Panc1 (cell line): ENCODE results near the gene RLN3. TPM values are rescaled to one million over a fixed set of nuclear protein-coding genes. Genes with fewer than 3 reads are reported as not detected.

Experiments used
- ATAC-seq: fragments of 200-7000 bp; cut with Tn5 transposase; 2 replicates; pipeline ENCODE4 v1.9.1; 2020; ENCODE audit warnings: mild to moderate bottlenecking, moderate library complexity
- BruUV-seq: library from RNA; stranded (reverse); fragments of 400-500 nt; replicated peaks from 2 replicates; lab custom pipeline; 2021; lab: Mats Ljungman, UMichigan
- CTCF ChIA-PET: fragments of 300-600 bp; sonication (Branson Sonifier 250); formaldehyde crosslinking; loops from one replicate; lab custom pipeline; 2022; ENCODE audit warnings: antibody characterized with exemption; lab: Charles Lee
- POLR2A ChIA-PET: fragments of 300-600 bp; sonication (Branson Sonifier 250); formaldehyde crosslinking; loops from one replicate; lab custom pipeline; 2022; ENCODE audit warnings: antibody characterized with exemption; lab: Charles Lee
- DNase-seq: peaks from one replicate; pipeline ENCODE4 v3.0.0-alpha.2; 2010; ENCODE audit warnings: low read depth, low spot score
- H3K27ac ChIP-seq: 2 replicates; pipeline ENCODE4 v1.5.1; 2011; ENCODE audit warnings: mild to moderate bottlenecking, low read length, inconsistent platforms
- H3K27me3 ChIP-seq: fragments of 200-500 bp; sonication (Bioruptor generic); 2 replicates; pipeline ENCODE4 v1.6.0; 2014; ENCODE audit warnings: low read length, inconsistent platforms; ENCODE audit not compliant: control insufficient read depth, insufficient read depth
- H3K36me3 ChIP-seq: fragments of 200-500 bp; sonication (Bioruptor generic); 2 replicates; pipeline ENCODE4 v1.5.1; 2014; ENCODE audit warnings: inconsistent platforms, mild to moderate bottlenecking, low read length, moderate library complexity; ENCODE audit not compliant: control insufficient read depth, insufficient read depth
- H3K4me1 ChIP-seq: 2 replicates; pipeline ENCODE4 v1.5.1; 2011; ENCODE audit warnings: inconsistent platforms, mild to moderate bottlenecking, low read length, moderate library complexity; ENCODE audit not compliant: control insufficient read depth, insufficient read depth
- H3K4me3 ChIP-seq, 2 experiments: 2 replicates each; pipeline ENCODE4 v1.5.1; 2011 to 2012; ENCODE audit warnings: low read depth in 2 of 2, low read length in 2 of 2, mild to moderate bottlenecking in 2 of 2, inconsistent platforms in 1 of 2, moderate library complexity in 1 of 2
- H3K9me3 ChIP-seq: fragments of 200-500 bp; sonication (Bioruptor generic); 2 replicates; pipeline ENCODE4 v1.5.1; 2014; ENCODE audit warnings: low read depth, mild to moderate bottlenecking, inconsistent platforms, low read length, moderate library complexity; ENCODE audit not compliant: control insufficient read depth, insufficient read depth
- POLR2AphosphoS5 ChIP-seq: IDR thresholded peaks from 2 replicates; pipeline ENCODE4 v1.6.1; 2012; ENCODE audit warnings: mild to moderate bottlenecking, low read depth, low read length, moderate library complexity
- SIN3A ChIP-seq: IDR thresholded peaks from 2 replicates; pipeline ENCODE4 v1.6.1; 2012; ENCODE audit warnings: low read depth, mild to moderate bottlenecking, low read length, moderate library complexity, borderline replicate concordance; ENCODE audit not compliant: insufficient read depth
- TCF7L2 ChIP-seq: IDR thresholded peaks from 2 replicates; pipeline ENCODE4 v1.6.1; 2011; ENCODE audit warnings: mild to moderate bottlenecking, low read depth, low read length, inconsistent platforms
- in situ Hi-C: cut with HindIII; loops from 2 replicates; pipeline ENCODE4 v1.10.0; 2016; ENCODE audit warnings: low sequenced_read_pairs, low pct_unique_long_range_greater_than_20kb
- intact Hi-C: fragments of 100-400 bp; cut with micrococcal nuclease; formaldehyde crosslinking; loops from one replicate; pipeline ENCODE4 v1.10.0; 2022; ENCODE audit not compliant: unreplicated experiment
- total RNA-seq: library from RNA; stranded (reverse); gene quantifications from one replicate; pipeline ENCODE4 v1.2.1, GENCODE V29; 2021; ENCODE audit not compliant: unreplicated experiment
- TF ChIP-seq, protein P1 (sequence below), 2 experiments: IDR thresholded peaks; 2 replicates each; pipeline ENCODE4 v1.6.1; 2011 to 2012; ENCODE audit warnings: low read depth in 2 of 2, control low read depth in 1 of 2, low read length in 1 of 2, mild to moderate bottlenecking in 1 of 2, moderate library complexity in 1 of 2; ENCODE audit not compliant: insufficient read depth in 1 of 2
- TF ChIP-seq, protein P2 (sequence below): fragments of 450-650 bp; IDR thresholded peaks from 2 replicates; pipeline ENCODE4 v1.5.1; 2017; ENCODE audit warnings: mild to moderate bottlenecking

Gene RLN3
- total RNA-seq, 1 experiment from 2014 or later, result not detected

DNA sequence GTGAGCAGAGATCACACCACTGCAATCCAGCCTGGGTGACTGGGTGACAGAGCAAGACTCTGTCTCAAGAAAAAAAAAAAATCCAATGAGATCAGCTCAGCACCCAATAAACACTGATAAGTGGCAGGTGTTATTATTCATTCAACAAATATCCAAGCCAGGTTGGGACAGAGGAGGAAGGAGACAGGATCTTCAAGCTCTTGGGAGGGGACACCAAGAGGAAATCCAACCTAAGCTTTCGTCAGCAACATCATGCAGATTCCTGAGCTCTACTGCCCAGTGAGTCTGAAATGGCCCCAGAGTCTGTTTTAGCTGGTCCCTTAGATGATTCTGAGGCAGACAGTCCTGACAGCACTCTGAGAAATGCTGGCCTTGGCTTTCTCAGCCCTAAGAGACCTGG is 29.5 kb upstream of the RLN3 start:
- Histone ChIP-seq H3K36me3 (no peaks in the 10 kb centered on the region), H3K27ac (no peak overlapping the region), H3K4me1 (peaks cover 4% of the 10 kb centered on the region; the same call in 1 of the 2 replicates), H3K9me3 (no peaks in the 10 kb centered on the region; the same call in 1 of the 2 replicates), H3K4me3 (no peak overlapping the region), H3K27me3 (no peaks in the 10 kb centered on the region)
- in situ Hi-C loops (no loop called here), intact Hi-C loops (no loop called here)
- DNase-seq, result no peak
- TF ChIP-seq SIN3A (no peak), POLR2AphosphoS5 (no peak), TCF7L2 (no peak)
- TF ChIP-seq, protein P1, sequence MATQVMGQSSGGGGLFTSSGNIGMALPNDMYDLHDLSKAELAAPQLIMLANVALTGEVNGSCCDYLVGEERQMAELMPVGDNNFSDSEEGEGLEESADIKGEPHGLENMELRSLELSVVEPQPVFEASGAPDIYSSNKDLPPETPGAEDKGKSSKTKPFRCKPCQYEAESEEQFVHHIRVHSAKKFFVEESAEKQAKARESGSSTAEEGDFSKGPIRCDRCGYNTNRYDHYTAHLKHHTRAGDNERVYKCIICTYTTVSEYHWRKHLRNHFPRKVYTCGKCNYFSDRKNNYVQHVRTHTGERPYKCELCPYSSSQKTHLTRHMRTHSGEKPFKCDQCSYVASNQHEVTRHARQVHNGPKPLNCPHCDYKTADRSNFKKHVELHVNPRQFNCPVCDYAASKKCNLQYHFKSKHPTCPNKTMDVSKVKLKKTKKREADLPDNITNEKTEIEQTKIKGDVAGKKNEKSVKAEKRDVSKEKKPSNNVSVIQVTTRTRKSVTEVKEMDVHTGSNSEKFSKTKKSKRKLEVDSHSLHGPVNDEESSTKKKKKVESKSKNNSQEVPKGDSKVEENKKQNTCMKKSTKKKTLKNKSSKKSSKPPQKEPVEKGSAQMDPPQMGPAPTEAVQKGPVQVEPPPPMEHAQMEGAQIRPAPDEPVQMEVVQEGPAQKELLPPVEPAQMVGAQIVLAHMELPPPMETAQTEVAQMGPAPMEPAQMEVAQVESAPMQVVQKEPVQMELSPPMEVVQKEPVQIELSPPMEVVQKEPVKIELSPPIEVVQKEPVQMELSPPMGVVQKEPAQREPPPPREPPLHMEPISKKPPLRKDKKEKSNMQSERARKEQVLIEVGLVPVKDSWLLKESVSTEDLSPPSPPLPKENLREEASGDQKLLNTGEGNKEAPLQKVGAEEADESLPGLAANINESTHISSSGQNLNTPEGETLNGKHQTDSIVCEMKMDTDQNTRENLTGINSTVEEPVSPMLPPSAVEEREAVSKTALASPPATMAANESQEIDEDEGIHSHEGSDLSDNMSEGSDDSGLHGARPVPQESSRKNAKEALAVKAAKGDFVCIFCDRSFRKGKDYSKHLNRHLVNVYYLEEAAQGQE (IDR thresholded peaks at IDR 0.05; ENCODE audit: insufficient read depth in 1 of 2, low read depth in 2 of 2, low read length in 1 of 2), result no peak
- TF ChIP-seq, protein P2, sequence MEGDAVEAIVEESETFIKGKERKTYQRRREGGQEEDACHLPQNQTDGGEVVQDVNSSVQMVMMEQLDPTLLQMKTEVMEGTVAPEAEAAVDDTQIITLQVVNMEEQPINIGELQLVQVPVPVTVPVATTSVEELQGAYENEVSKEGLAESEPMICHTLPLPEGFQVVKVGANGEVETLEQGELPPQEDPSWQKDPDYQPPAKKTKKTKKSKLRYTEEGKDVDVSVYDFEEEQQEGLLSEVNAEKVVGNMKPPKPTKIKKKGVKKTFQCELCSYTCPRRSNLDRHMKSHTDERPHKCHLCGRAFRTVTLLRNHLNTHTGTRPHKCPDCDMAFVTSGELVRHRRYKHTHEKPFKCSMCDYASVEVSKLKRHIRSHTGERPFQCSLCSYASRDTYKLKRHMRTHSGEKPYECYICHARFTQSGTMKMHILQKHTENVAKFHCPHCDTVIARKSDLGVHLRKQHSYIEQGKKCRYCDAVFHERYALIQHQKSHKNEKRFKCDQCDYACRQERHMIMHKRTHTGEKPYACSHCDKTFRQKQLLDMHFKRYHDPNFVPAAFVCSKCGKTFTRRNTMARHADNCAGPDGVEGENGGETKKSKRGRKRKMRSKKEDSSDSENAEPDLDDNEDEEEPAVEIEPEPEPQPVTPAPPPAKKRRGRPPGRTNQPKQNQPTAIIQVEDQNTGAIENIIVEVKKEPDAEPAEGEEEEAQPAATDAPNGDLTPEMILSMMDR, result no peak
- POLR2A ChIA-PET, result no interaction called here
- BruUV-seq, result no TSS peak
- CTCF ChIA-PET, result no interaction called here
- no peak for ATAC-seq

- no peak for ATAC-seq
- Histone ChIP-seq H3K4me3 (no peak overlapping the region), H3K36me3 (no peaks in the 10 kb centered on the region), H3K27me3 (no peaks in the 10 kb centered on the region), H3K4me1 (peaks cover 4% of the 10 kb centered on the region; the same call in 1 of the 2 replicates), H3K27ac (no peak overlapping the region), H3K9me3 (no peaks in the 10 kb centered on the region; the same call in 1 of the 2 replicates)
- POLR2A ChIA-PET, result no interaction called here
- TF ChIP-seq, protein P2, result no peak
- TF ChIP-seq, protein P1 (IDR thresholded peaks at IDR 0.05; ENCODE audit: insufficient read depth in 1 of 2, low read depth in 2 of 2, low read length in 1 of 2), result no peak
- no peak for TF ChIP-seq POLR2AphosphoS5
- TF ChIP-seq TCF7L2, result no peak
- TF ChIP-seq SIN3A, result no peak
- DNase-seq, result no peak
- CTCF ChIA-PET, result no interaction called here
- intact Hi-C loops, result no loop called here
- BruUV-seq, result no TSS peak
- in situ Hi-C loops, result no loop called here
Measured at GRCh38 chr19:13999085-13999484, 28.9 kb upstream of the RLN3 start.
